Hepatocyte (in vitro differentiated cells): ENCODE data around the gene FBLN1. TPM values are rescaled to one million over a fixed set of nuclear protein-coding genes. Genes with fewer than 3 reads are reported as not detected.
A peak's percentile ranks its signal among the peaks of the same experiment; 100 is the strongest.

Experiments
- DNase-seq: peaks from one replicate; pipeline ENCODE4 v3.0.0-alpha.2; 2016; ENCODE audit warnings: low spot score
- H2AFZ ChIP-seq: fragments of 200-600 bp; sonication (generic); 2 replicates; pipeline ENCODE4 v1.6.0; 2016; ENCODE audit warnings: antibody characterized with exemption, mild to moderate bottlenecking
- H3K27ac ChIP-seq: fragments of 200-600 bp; sonication (generic); 2 replicates; pipeline ENCODE4 v1.5.1; 2016; ENCODE audit warnings: mild to moderate bottlenecking
- H3K27me3 ChIP-seq: fragments of 200-600 bp; sonication (generic); 2 replicates; pipeline ENCODE4 v1.6.1; 2016
- H3K36me3 ChIP-seq: fragments of 200-600 bp; sonication (generic); replicated peaks from 2 replicates; pipeline ENCODE4 v1.5.1; 2016; ENCODE audit warnings: low read depth; ENCODE audit not compliant: insufficient read depth
- H3K4me1 ChIP-seq: fragments of 200-600 bp; sonication (generic); 2 replicates; pipeline ENCODE4 v1.5.1; 2016; ENCODE audit warnings: mild to moderate bottlenecking, moderate library complexity; ENCODE audit not compliant: insufficient read depth
- H3K4me2 ChIP-seq: fragments of 200-600 bp; sonication (generic); 2 replicates; pipeline ENCODE4 v1.6.0; 2016
- H3K4me3 ChIP-seq: fragments of 200-600 bp; sonication (generic); 2 replicates; pipeline ENCODE4 v1.5.1; 2016; ENCODE audit warnings: mild to moderate bottlenecking
- H3K79me2 ChIP-seq: fragments of 200-600 bp; sonication (generic); 2 replicates; pipeline ENCODE4 v1.6.0; 2017; ENCODE audit warnings: mild to moderate bottlenecking
- H3K9me2 ChIP-seq: fragments of 200-600 bp; sonication (generic); replicated peaks from 2 replicates; pipeline ENCODE4 v1.6.0; 2017; ENCODE audit warnings: mild to moderate bottlenecking; ENCODE audit not compliant: insufficient read depth
- H3K9me3 ChIP-seq: fragments of 200-600 bp; sonication (generic); 2 replicates; pipeline ENCODE4 v1.5.1; 2016; ENCODE audit warnings: low read depth, mild to moderate bottlenecking
- H4K20me1 ChIP-seq: fragments of 200-600 bp; sonication (generic); 2 replicates; pipeline ENCODE4 v1.6.0; 2016; ENCODE audit warnings: mild to moderate bottlenecking; ENCODE audit not compliant: insufficient read depth, poor library complexity, severe bottlenecking
- CTCF ChIP-seq: fragments of 200-600 bp; sonication (generic); IDR thresholded peaks from 2 replicates; pipeline ENCODE4 v1.5.1; 2016; ENCODE audit warnings: antibody characterized with exemption, mild to moderate bottlenecking; ENCODE audit not compliant: poor library complexity
- EZH2 ChIP-seq: fragments of 200-600 bp; sonication (generic); IDR thresholded peaks from 2 replicates; pipeline ENCODE4 v1.6.1; 2016; ENCODE audit warnings: antibody characterized with exemption, mild to moderate bottlenecking, borderline replicate concordance
- EZH2phosphoT487 ChIP-seq: fragments of 200-600 bp; sonication (generic); IDR thresholded peaks from one replicate; pipeline ENCODE4 v1.6.1; 2018; ENCODE audit warnings: antibody characterized with exemption, mild to moderate bottlenecking, low read depth, moderate library complexity; ENCODE audit not compliant: unreplicated experiment, severe bottlenecking
- WGBS: methylation state at CpG from one replicate; pipeline ENCODE4 v1.1.6; 2016; ENCODE audit warnings: low lambda C conversion rate; ENCODE audit errors: missing lambda C conversion rate; 5-methylcytosine and 5-hydroxymethylcytosine counted together
- polyA plus RNA-seq: library from polyadenylated mRNA; unstranded; fragments of >200 nt; fragmentation: Nextera tagmentation; extraction: Ambion mirVana; gene quantifications from 2 replicates; pipeline ENCODE4 v1.2.1, GENCODE V29; 2016
- total RNA-seq: library from RNA; depleted of rRNA; stranded (reverse); fragments of >200 nt; gene quantifications from 2 replicates; pipeline ENCODE4 v1.2.3, GENCODE V29; 2014

Gene FBLN1
- total and polyA plus RNA-seq, 2 experiments from 2014 or later: 201 to 669 TPM

DNA sequence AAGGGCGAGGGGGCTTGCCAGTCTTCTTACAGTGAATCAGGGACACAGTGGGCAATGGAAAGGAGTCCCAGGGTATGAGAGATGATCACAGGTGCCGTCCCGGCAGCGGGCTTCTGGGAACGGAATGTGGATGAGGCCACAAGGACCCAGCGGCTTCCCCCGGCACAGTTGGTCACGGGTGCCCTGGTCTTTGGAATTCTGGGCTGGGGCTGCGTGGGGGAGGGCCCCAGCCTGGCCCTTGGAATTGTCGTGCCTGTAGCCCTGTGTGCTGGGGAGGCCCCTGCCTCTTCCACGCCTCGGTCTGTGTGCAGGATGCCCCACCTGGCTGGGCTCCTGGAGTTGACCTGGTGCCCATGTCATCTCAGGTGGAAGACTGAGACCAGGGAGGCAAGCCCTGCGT lies 76.6 kb downstream of the FBLN1 start:
- Histone ChIP-seq H3K79me2 (no peaks in the 10 kb centered on the region), H3K4me1 (no peaks in the 10 kb centered on the region), H3K27ac (no peak overlapping the region), H3K4me2 (no peak overlapping the region), H2AFZ (no peak overlapping the region), H3K9me3 (no peaks in the 10 kb centered on the region), H3K9me2 (no peaks in the 10 kb centered on the region), H3K36me3 (no peaks in the 10 kb centered on the region), H3K4me3 (no peak overlapping the region), H4K20me1 (no peaks in the 10 kb centered on the region), H3K27me3 (no peaks in the 10 kb centered on the region)
- WGBS: 96% methylated on average over 13 of the region's 13 CpGs
- peak; percentile 4 for DNase-seq
- TF ChIP-seq EZH2phosphoT487: no peak

GRCh38 chr22:45579806-45580725 lies 77.4 kb downstream of the FBLN1 start:
- no peak overlapping the region for H3K4me3 ChIP-seq
- no peaks in the 10 kb centered on the region for H3K9me3 ChIP-seq
- H3K79me2 ChIP-seq: no peaks in the 10 kb centered on the region
- peak; percentile 2 for DNase-seq
- H3K27me3 ChIP-seq: no peaks in the 10 kb centered on the region
- H2AFZ ChIP-seq: no peak overlapping the region
- no peaks in the 10 kb centered on the region for H3K4me1 ChIP-seq
- no peak for TF ChIP-seq EZH2
- no peak for TF ChIP-seq CTCF
- no peak for TF ChIP-seq EZH2phosphoT487
- whole genome bisulfite sequencing: 74% methylated on average over 29 of the region's 29 CpGs
- no peaks in the 10 kb centered on the region for H4K20me1 ChIP-seq
- H3K27ac ChIP-seq: no peak overlapping the region
- no peaks in the 10 kb centered on the region for H3K9me2 ChIP-seq
- H3K4me2 ChIP-seq: no peak overlapping the region
- no peaks in the 10 kb centered on the region for H3K36me3 ChIP-seq

GRCh38 chr22:45580726-45581381 lies 78.2 kb downstream of the FBLN1 start:
- H4K20me1 ChIP-seq: no peaks in the 10 kb centered on the region
- TF ChIP-seq EZH2 (no peak), EZH2phosphoT487 (no peak), CTCF (no peak)
- H3K27ac ChIP-seq: no peak overlapping the region
- H3K4me2 ChIP-seq: no peak overlapping the region
- DNase-seq: peak; percentile 42
- no peaks in the 10 kb centered on the region for H3K4me1 ChIP-seq
- H3K27me3 ChIP-seq: no peaks in the 10 kb centered on the region
- no peaks in the 10 kb centered on the region for H3K9me2 ChIP-seq
- no peak overlapping the region for H2AFZ ChIP-seq
- H3K4me3 ChIP-seq: no peak overlapping the region
- no peaks in the 10 kb centered on the region for H3K9me3 ChIP-seq
- H3K79me2 ChIP-seq: no peaks in the 10 kb centered on the region
- 55% methylated on average over 26 of the region's 26 CpGs for WGBS
- H3K36me3 ChIP-seq: no peaks in the 10 kb centered on the region

GRCh38 chr22:45581549-45582080 lies 78.9 kb downstream of the FBLN1 start:
- 89% methylated on average over 16 of the region's 16 CpGs for WGBS
- H3K27ac ChIP-seq: no peak overlapping the region
- H3K4me1 ChIP-seq: no peaks in the 10 kb centered on the region
- H3K36me3 ChIP-seq: no peaks in the 10 kb centered on the region
- H4K20me1 ChIP-seq: no peaks in the 10 kb centered on the region
- no peak overlapping the region for H3K4me3 ChIP-seq
- H3K9me3 ChIP-seq: no peaks in the 10 kb centered on the region
- no peak overlapping the region for H3K4me2 ChIP-seq
- H2AFZ ChIP-seq: no peak overlapping the region
- H3K79me2 ChIP-seq: no peaks in the 10 kb centered on the region
- no peak for DNase-seq
- no peaks in the 10 kb centered on the region for H3K9me2 ChIP-seq
- H3K27me3 ChIP-seq: no peaks in the 10 kb centered on the region
- no peak for TF ChIP-seq EZH2phosphoT487
- no peak for TF ChIP-seq CTCF
- no peak for TF ChIP-seq EZH2
